Fibroblast of lung (primary cell): Measurements from ENCODE around the gene WDR76. TPM values are rescaled to one million over a fixed set of nuclear protein-coding genes. Genes with fewer than 3 reads are reported as not detected.

Experiments used
- DNase-seq, 2 donors: peaks; one replicate each; pipeline versions ENCODE4 v3.0.0 to v3.0.0-alpha.2; 2010; ENCODE audit warnings: low read depth in 2 of 2
- H2AFZ ChIP-seq: 2 replicates; pipeline ENCODE4 v1.5.1; 2012; ENCODE audit warnings: low read length, control low read depth, inconsistent platforms
- H3K27ac ChIP-seq: 2 replicates; pipeline ENCODE4 v1.5.1; 2011; ENCODE audit warnings: low read length, control low read depth; ENCODE audit not compliant: insufficient read depth
- H3K27me3 ChIP-seq: 2 replicates; pipeline ENCODE4 v1.5.1; 2011; ENCODE audit warnings: mild to moderate bottlenecking, low read length; ENCODE audit not compliant: control insufficient read depth, insufficient read depth
- H3K36me3 ChIP-seq: 2 replicates; pipeline ENCODE4 v1.5.1; 2011; ENCODE audit warnings: low read length; ENCODE audit not compliant: control insufficient read depth, insufficient read depth
- H3K4me1 ChIP-seq: 2 replicates; pipeline ENCODE4 v1.5.1; 2011; ENCODE audit warnings: low read length; ENCODE audit not compliant: control insufficient read depth, insufficient read depth; ENCODE audit errors: extremely low read depth
- H3K4me2 ChIP-seq: 2 replicates; pipeline ENCODE4 v1.5.1; 2011; ENCODE audit warnings: low read length, control low read depth; ENCODE audit not compliant: insufficient read depth; ENCODE audit errors: extremely low read depth
- H3K4me3 ChIP-seq, 4 experiments: fragments of 200-600 bp in 1 of 4; sonication (generic) in 1 of 4; replicated peaks in 1 of 4; 2 replicates each; pipeline ENCODE4 v1.5.1; 2011 to 2016; ENCODE audit warnings: low read length in 4 of 4, low read depth in 3 of 4, mild to moderate bottlenecking in 3 of 4, control low read depth in 2 of 4, inconsistent platforms in 1 of 4, mixed read lengths in 1 of 4; ENCODE audit not compliant: insufficient read depth in 1 of 4; ENCODE audit errors: control extremely low read depth in 1 of 4
- H3K79me2 ChIP-seq: 2 replicates; pipeline ENCODE4 v1.5.1; 2012; ENCODE audit warnings: mild to moderate bottlenecking, low read length, inconsistent platforms; ENCODE audit not compliant: control insufficient read depth, insufficient read depth
- H3K9ac ChIP-seq: 2 replicates; pipeline ENCODE4 v1.5.1; 2011; ENCODE audit warnings: mild to moderate bottlenecking, low read length, control low read depth; ENCODE audit not compliant: insufficient read depth
- H3K9me3 ChIP-seq: 2 replicates; pipeline ENCODE4 v1.5.1; 2012; ENCODE audit warnings: low read depth, low read length; ENCODE audit not compliant: control insufficient read depth, insufficient read depth
- H4K20me1 ChIP-seq: 2 replicates; pipeline ENCODE4 v1.5.1; 2011; ENCODE audit warnings: low read length; ENCODE audit not compliant: control insufficient read depth, insufficient read depth; ENCODE audit errors: extremely low read depth
- EZH2 ChIP-seq: IDR thresholded peaks from 2 replicates; pipeline ENCODE4 v1.5.1; 2012; ENCODE audit warnings: low read length, control low read depth, mild to moderate bottlenecking; ENCODE audit errors: missing control alignments
- polyA plus RNA-seq, 2 donors: library from polyadenylated mRNA; depleted of rRNA in 1 of 2; stranded (reverse) in 1 of 2; unstranded in 1 of 2; fragments of >200 nt; gene quantifications; 2 replicates each; pipeline ENCODE4 v1.2.1, GENCODE V29; 2011 to 2012; ENCODE audit warnings: missing spikeins in 1 of 2
- total RNA-seq: library from RNA; depleted of rRNA; stranded (reverse); fragments of >200 nt; gene quantifications from 2 replicates; pipeline ENCODE4 v1.2.1, GENCODE V29; 2014
- TF ChIP-seq, protein P1 (sequence below), 2 donors: IDR thresholded peaks in 1 of 2; conservative IDR thresholded peaks in 1 of 2; 1 replicate in 1 of 2; 2 replicates in 1 of 2; pipeline ENCODE4 v1.5.1; 2011 to 2012; ENCODE audit warnings: low read length in 2 of 2, control low read depth in 1 of 2, inconsistent platforms in 1 of 2, low read depth in 1 of 2, mild to moderate bottlenecking in 1 of 2

WDR76 gene
- total and polyA plus RNA-seq, 2 donors (not counting 1 experiment from before 2014, with no cell fraction given) = 5.8 to 11.6 TPM

DNA sequence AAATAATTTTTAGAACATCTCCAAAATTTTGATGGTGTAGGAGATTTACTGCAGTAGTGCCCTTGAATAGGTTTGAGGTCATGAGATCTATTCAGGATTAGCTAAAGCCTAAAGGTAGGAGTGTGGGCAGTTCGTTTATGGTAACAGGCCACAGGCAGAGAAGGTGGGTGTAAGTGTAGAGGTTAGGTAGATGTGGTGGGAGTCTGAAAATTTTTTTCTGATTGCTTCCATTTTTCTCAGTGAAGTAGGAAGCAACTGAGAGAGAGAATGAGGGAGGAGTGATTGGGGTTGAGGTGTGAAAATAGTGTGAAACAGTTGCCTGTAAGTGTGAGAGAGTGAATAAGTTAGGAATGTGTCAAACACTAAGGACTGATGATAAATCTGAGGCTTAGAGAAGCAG is 47.8 kb upstream of the WDR76 start:
- Histone ChIP-seq H3K4me1 (peaks cover 2% of the 10 kb centered on the region), H3K27ac (no peak overlapping the region), H3K27me3 (no peaks in the 10 kb centered on the region), H2AFZ (no peak overlapping the region), H3K4me3 (no peak overlapping the region), H3K79me2 (no peaks in the 10 kb centered on the region), H3K4me2 (no peak overlapping the region), H4K20me1 (no peaks in the 10 kb centered on the region), H3K9ac (no peak overlapping the region), H3K9me3 (no peaks in the 10 kb centered on the region), H3K36me3 (peaks cover 1% of the 10 kb centered on the region)
- no peak for DNase-seq
- no peak for TF ChIP-seq EZH2
- TF ChIP-seq, protein P1, sequence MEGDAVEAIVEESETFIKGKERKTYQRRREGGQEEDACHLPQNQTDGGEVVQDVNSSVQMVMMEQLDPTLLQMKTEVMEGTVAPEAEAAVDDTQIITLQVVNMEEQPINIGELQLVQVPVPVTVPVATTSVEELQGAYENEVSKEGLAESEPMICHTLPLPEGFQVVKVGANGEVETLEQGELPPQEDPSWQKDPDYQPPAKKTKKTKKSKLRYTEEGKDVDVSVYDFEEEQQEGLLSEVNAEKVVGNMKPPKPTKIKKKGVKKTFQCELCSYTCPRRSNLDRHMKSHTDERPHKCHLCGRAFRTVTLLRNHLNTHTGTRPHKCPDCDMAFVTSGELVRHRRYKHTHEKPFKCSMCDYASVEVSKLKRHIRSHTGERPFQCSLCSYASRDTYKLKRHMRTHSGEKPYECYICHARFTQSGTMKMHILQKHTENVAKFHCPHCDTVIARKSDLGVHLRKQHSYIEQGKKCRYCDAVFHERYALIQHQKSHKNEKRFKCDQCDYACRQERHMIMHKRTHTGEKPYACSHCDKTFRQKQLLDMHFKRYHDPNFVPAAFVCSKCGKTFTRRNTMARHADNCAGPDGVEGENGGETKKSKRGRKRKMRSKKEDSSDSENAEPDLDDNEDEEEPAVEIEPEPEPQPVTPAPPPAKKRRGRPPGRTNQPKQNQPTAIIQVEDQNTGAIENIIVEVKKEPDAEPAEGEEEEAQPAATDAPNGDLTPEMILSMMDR (conservative IDR thresholded peaks at IDR 0.05 in 1 of 2, IDR thresholded peaks at IDR 0.05 in 1 of 2; ENCODE audit: low read depth in 1 of 2, low read length in 2 of 2) = no peak

DNA sequence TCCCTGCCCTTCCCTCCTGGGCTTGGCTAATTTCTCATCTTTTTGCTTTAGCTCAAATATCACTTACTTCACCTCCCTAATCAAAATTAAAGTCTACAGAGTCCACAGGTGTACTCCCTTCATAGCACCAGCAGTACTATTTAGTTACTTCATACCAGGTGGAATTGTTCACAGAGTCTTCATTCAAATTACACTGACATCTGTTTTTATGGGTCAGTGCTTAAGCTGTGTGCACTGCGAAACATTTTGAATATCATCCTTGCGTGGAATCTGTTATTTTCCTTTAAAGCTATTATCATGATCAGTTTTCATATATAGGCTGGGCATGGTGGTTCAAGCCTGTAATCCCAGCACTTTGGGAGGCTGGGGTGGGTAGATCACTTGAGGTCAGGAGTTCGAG is 37.4 kb upstream of the WDR76 start:
- TF ChIP-seq EZH2 = no peak
- TF ChIP-seq, protein P1 (conservative IDR thresholded peaks at IDR 0.05 in 1 of 2, IDR thresholded peaks at IDR 0.05 in 1 of 2; ENCODE audit: low read depth in 1 of 2, low read length in 2 of 2) = no peak
- H2AFZ ChIP-seq = no peak overlapping the region

DNA sequence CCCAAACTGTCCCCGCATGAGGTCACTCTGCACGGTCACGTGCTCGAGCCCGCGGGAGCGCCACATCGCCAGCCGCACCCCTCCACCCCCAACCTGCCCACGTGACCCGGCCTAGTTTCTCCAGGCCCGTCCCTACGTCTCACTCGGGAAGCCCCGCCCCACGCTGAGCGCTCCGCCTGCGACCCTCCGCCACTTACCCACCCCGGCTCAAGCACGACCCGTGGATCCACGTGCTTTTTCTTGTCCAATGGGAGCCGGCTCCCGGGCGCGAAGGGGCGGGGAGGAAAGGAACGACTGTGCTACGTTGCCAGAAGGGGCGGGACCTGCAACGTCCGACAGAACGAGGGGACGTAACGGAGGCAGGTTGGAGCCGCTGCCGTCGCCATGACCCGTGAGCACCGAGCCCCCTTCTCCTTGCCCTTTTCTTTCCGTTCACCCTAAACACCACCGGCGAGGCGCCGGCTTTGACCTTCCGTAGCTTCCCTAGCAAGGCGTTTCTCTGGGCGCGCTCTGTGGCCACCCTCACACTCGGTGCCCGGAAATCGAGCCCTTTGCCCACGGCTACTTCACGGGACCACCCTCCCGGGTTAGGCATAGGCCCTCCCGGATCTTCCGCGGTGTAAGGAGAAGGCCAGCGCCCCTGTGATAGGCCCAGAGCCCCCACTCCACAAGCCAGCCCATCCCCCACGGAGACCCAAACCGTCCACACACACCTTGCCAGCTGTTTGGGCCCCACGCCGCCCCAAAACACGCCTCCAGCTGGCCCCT is 34.6 kb upstream of the WDR76 start, which contains the start of gene SERF2:
Gene SERF2 (plus strand): TSS at position 328 of the 768 bp plus-strand sequence. CDS start 57 bp downstream, at position 385.
- peaks cover 32% of the 10 kb centered on the region for H3K79me2 ChIP-seq
- H3K4me1 ChIP-seq = peaks cover 14% of the 10 kb centered on the region
- peak within 1 kb of the TSS; percentile 41 to 100 (median 89) for H3K4me3 ChIP-seq
- peaks cover 20% of the 10 kb centered on the region for H3K36me3 ChIP-seq
- no peaks in the 10 kb centered on the region for H3K27me3 ChIP-seq
- TF ChIP-seq, protein P1 (conservative IDR thresholded peaks at IDR 0.05 in 1 of 2, IDR thresholded peaks at IDR 0.05 in 1 of 2; ENCODE audit: low read depth in 1 of 2, low read length in 2 of 2) = no peak
- TF ChIP-seq EZH2 = no peak
- no peaks in the 10 kb centered on the region for H4K20me1 ChIP-seq
- H3K9ac ChIP-seq = peak within 1 kb of the TSS; percentile 98
- H3K9me3 ChIP-seq = no peaks in the 10 kb centered on the region
- DNase-seq = peak; percentile 99
- peak within 1 kb of the TSS; percentile 94 for H3K4me2 ChIP-seq
- peak within 1 kb of the TSS; percentile 97 for H3K27ac ChIP-seq
- peak within 1 kb of the TSS; percentile 87 for H2AFZ ChIP-seq

More for the DNA sequence above, 37.4 kb upstream of the WDR76 start:
- no peak for DNase-seq
- Histone ChIP-seq H4K20me1 (no peaks in the 10 kb centered on the region), H3K4me3 (no peak overlapping the region), H3K79me2 (peaks cover 23% of the 10 kb centered on the region), H3K27me3 (no peaks in the 10 kb centered on the region), H3K9ac (no peak overlapping the region), H3K27ac (no peak overlapping the region), H3K9me3 (no peaks in the 10 kb centered on the region), H3K4me2 (no peak overlapping the region), H3K36me3 (peaks cover 6% of the 10 kb centered on the region), H3K4me1 (peaks cover 12% of the 10 kb centered on the region)
